SU-DHL-6 (cell line): ENCODE data around the gene AJM1.

Experiments
- CTCF ChIP-seq: fragments of 200-600 bp; sonication (generic); IDR thresholded peaks from one replicate; pipeline ENCODE4 v1.5.1; 2017; ENCODE audit warnings: antibody characterized with exemption, mild to moderate bottlenecking, low read length, moderate library complexity; ENCODE audit not compliant: insufficient read depth, poor library complexity, severe bottlenecking
- EZH2phosphoT487 ChIP-seq: fragments of 200-600 bp; sonication (generic), shearing (Covaris generic); conservative IDR thresholded peaks from 2 replicates; pipeline ENCODE4 v1.6.1; 2018; ENCODE audit warnings: mild to moderate bottlenecking, antibody characterized with exemption, low read length, moderate library complexity, mixed read lengths

- no peak for TF ChIP-seq CTCF
- no peak for TF ChIP-seq EZH2phosphoT487
Observed at GRCh38 chr9:136808806-136809158, 33.5 kb upstream of the AJM1 start.
